HepG2 (cell line): ENCODE measurements around the gene AGER. TPM values are rescaled to one million over a fixed set of nuclear protein-coding genes. Genes with fewer than 3 reads are reported as not detected.

Experiments used
- ASH2L ChIP-seq: fragments of 300-600, 200-600 bp; sonication (generic); IDR thresholded peaks from 2 replicates; pipeline ENCODE4 v1.7.0; 2017; ENCODE audit warnings: low read depth, mild to moderate bottlenecking, moderate library complexity, mixed read lengths, low read length; ENCODE audit not compliant: insufficient read length
- DPF2 ChIP-seq: sonication (generic); formaldehyde crosslinking; IDR thresholded peaks from 2 replicates; pipeline ENCODE4 v1.4.0; 2020; ENCODE audit warnings: mild to moderate bottlenecking, low read depth, missing genetic modification reagents, borderline replicate concordance
- GLI4 ChIP-seq: sonication (generic); formaldehyde crosslinking; IDR thresholded peaks from 2 replicates; pipeline ENCODE4 v1.5.1; 2020; ENCODE audit warnings: missing genetic modification reagents, mild to moderate bottlenecking, moderate library complexity, borderline replicate concordance
- KAT2B ChIP-seq: fragments of 150-350 bp; IDR thresholded peaks from 2 replicates; pipeline ENCODE4 v1.6.1; 2014; ENCODE audit warnings: low read depth, low read length, borderline replicate concordance
- KDM2A ChIP-seq: sonication (generic); formaldehyde crosslinking; IDR thresholded peaks from 2 replicates; pipeline ENCODE4 v1.4.0; 2020; ENCODE audit warnings: low read depth, missing genetic modification reagents, borderline replicate concordance
- NBN ChIP-seq: fragments of 450-650 bp; conservative IDR thresholded peaks from 2 replicates; pipeline ENCODE4 v1.6.1; 2017
- NFE2L1 ChIP-seq: sonication (generic); formaldehyde crosslinking; IDR thresholded peaks from 2 replicates; pipeline ENCODE4 v1.4.0; 2020; ENCODE audit warnings: missing genetic modification reagents, mild to moderate bottlenecking, borderline replicate concordance
- NR3C1 ChIP-seq: sonication (generic); formaldehyde crosslinking; IDR thresholded peaks from 2 replicates; pipeline ENCODE4 v1.4.0; 2020; ENCODE audit warnings: missing genetic modification reagents
- PAF1 ChIP-seq: IDR thresholded peaks from 2 replicates; pipeline ENCODE4 v1.6.1; 2016; ENCODE audit warnings: missing genetic modification reagents, missing compliant biosample characterization
- POLR2AphosphoS2 ChIP-seq: IDR thresholded peaks from 2 replicates; pipeline ENCODE4 v1.6.1; 2011; ENCODE audit warnings: low read depth, low read length, improper control_type of control experiment
- PPARG ChIP-seq: conservative IDR thresholded peaks from 2 replicates; pipeline ENCODE4 v1.6.1; 2016; ENCODE audit warnings: missing biosample characterization, missing genetic modification reagents
- ZKSCAN1 ChIP-seq: fragments of 150-350 bp; IDR thresholded peaks from 2 replicates; pipeline ENCODE4 v1.6.1; 2014; ENCODE audit warnings: low read length
- ZNF562 ChIP-seq: sonication (generic); formaldehyde crosslinking; IDR thresholded peaks from 2 replicates; pipeline ENCODE4 v1.8.0; 2022; ENCODE audit warnings: missing genetic modification reagents, borderline replicate concordance
- ZNF567 ChIP-seq: sonication (generic); formaldehyde crosslinking; IDR thresholded peaks from 2 replicates; pipeline ENCODE4 v1.8.1; 2023; ENCODE audit warnings: mild to moderate bottlenecking, missing genetic modification reagents, borderline replicate concordance
- ZSCAN9 ChIP-seq: IDR thresholded peaks from 2 replicates; pipeline ENCODE4 v1.6.1; 2016; ENCODE audit warnings: borderline replicate concordance
- polyA plus RNA-seq, 8 experiments: library from polyadenylated mRNA; depleted of rRNA in 3 of 8; stranded (reverse) in 7 of 8; unstranded in 1 of 8; fragments of >200 nt; fragmentation: Illumina TruSeq in 4 of 8; extraction: Trizol in 4 of 8; gene quantifications; 2 replicates each; pipeline versions ENCODE4 v1.2.1 to v1.2.3, GENCODE V29; 2011 to 2016; ENCODE audit warnings: low read depth in 4 of 8, missing spikeins in 1 of 8, mixed read lengths in 1 of 8; ENCODE audit not compliant: insufficient read depth in 1 of 8
- total RNA-seq, 5 experiments: library from RNA; depleted of rRNA; stranded (reverse); fragments of >200 nt; fragmentation: Illumina TruSeq; extraction: Trizol; gene quantifications; 2 replicates each; pipeline ENCODE4 v1.2.3, GENCODE V29; 2016; ENCODE audit warnings: low read depth in 1 of 5
- TF ChIP-seq, protein P1 (sequence below): sonication (generic); formaldehyde crosslinking; IDR thresholded peaks from 2 replicates; pipeline ENCODE4 v1.8.1; 2023; ENCODE audit warnings: mild to moderate bottlenecking, missing genetic modification reagents
- TF ChIP-seq, protein P2 (sequence below): sonication (generic); formaldehyde crosslinking; IDR thresholded peaks from 2 replicates; pipeline ENCODE4 v1.9.0; 2021; ENCODE audit warnings: missing genetic modification reagents, mild to moderate bottlenecking, borderline replicate concordance
- TF ChIP-seq, protein P3 (sequence below): IDR thresholded peaks from 2 replicates; pipeline ENCODE4 v1.6.1; 2016; ENCODE audit warnings: missing compliant biosample characterization, missing genetic modification reagents, borderline replicate concordance
- TF ChIP-seq, protein P4 (sequence below): sonication (generic); formaldehyde crosslinking; IDR thresholded peaks from 2 replicates; pipeline ENCODE4 v1.4.0; 2020; ENCODE audit warnings: missing genetic modification reagents
- TF ChIP-seq, protein P5 (sequence below): sonication (generic); formaldehyde crosslinking; IDR thresholded peaks from 2 replicates; pipeline ENCODE4 v1.8.0; 2022; ENCODE audit warnings: mild to moderate bottlenecking, missing genetic modification reagents; ENCODE audit not compliant: insufficient replicate concordance

The AGER gene
- total and polyA plus RNA-seq, 2 of the 13 experiments (the other 11 are each of a cell fraction or from before 2014, with no cell fraction given), result 1.9 to 5.1 TPM

DNA sequence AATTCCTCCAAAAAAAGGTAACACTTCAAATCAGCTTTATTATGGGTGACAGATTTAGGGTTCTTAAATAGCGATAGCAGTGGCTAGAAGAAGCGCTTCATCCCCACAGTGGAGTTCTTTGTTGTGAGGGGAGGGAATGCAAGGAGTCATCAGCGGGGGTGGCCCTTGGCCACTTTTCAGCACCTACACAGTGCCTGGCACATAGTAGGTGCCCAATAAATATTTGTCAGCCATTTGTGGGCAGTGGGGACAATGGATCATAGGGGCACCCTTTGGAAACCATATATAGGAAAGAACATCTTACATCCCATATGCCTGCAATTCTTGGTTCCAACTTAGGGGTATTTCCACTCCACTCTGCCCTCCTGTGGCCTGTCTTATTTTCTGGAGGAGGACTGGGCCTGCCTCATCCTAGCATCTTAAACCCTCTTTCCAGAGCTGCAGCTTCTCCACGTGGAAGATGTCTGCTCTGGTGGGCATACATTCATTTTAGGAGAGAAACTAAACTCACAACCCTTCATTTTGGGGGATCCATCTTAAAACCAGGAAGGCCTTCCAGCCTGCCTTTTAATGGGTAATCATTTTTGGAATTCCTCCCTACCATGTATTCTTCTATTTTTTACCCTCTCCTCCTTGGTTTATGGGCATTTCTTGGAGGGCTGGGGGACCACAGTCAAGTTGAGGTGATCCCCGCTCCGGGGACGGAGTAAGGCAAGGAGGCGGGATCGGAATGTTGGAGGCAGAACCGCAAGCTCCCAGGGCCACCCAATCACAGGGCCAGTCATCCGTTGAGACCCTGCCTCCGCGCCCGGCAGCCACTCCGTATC, 11.0 kb upstream of the AGER start (continued):
- no peak; the same call in 1 of the 2 replicates for TF ChIP-seq ZSCAN9 (CRISPR knock-in tag)
- TF ChIP-seq PAF1 (CRISPR knock-in tag), result no peak
- TF ChIP-seq, protein P1, sequence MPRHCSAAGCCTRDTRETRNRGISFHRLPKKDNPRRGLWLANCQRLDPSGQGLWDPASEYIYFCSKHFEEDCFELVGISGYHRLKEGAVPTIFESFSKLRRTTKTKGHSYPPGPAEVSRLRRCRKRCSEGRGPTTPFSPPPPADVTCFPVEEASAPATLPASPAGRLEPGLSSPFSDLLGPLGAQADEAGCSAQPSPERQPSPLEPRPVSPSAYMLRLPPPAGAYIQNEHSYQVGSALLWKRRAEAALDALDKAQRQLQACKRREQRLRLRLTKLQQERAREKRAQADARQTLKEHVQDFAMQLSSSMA, result no peak
- TF ChIP-seq NFE2L1 (CRISPR knock-in tag), result no peak
- TF ChIP-seq POLR2AphosphoS2, result no peak
- TF ChIP-seq, protein P2, sequence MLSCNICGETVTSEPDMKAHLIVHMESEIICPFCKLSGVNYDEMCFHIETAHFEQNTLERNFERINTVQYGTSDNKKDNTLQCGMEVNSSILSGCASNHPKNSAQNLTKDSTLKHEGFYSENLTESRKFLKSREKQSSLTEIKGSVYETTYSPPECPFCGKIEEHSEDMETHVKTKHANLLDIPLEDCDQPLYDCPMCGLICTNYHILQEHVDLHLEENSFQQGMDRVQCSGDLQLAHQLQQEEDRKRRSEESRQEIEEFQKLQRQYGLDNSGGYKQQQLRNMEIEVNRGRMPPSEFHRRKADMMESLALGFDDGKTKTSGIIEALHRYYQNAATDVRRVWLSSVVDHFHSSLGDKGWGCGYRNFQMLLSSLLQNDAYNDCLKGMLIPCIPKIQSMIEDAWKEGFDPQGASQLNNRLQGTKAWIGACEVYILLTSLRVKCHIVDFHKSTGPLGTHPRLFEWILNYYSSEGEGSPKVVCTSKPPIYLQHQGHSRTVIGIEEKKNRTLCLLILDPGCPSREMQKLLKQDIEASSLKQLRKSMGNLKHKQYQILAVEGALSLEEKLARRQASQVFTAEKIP (CRISPR knock-in tag), result no peak
- TF ChIP-seq ZKSCAN1, result peak; percentile 86
- no peak for TF ChIP-seq GLI4 (CRISPR knock-in tag)
- TF ChIP-seq NR3C1 (CRISPR knock-in tag), result no peak
- no peak for TF ChIP-seq KDM2A (CRISPR knock-in tag)
- TF ChIP-seq ZNF562 (CRISPR knock-in tag), result no peak
- no peak for TF ChIP-seq DPF2
- no peak; the same call in 1 of the 2 replicates for TF ChIP-seq ZNF567 (CRISPR knock-in tag)
- TF ChIP-seq PPARG (CRISPR knock-in tag), result no peak
- TF ChIP-seq, protein P3, sequence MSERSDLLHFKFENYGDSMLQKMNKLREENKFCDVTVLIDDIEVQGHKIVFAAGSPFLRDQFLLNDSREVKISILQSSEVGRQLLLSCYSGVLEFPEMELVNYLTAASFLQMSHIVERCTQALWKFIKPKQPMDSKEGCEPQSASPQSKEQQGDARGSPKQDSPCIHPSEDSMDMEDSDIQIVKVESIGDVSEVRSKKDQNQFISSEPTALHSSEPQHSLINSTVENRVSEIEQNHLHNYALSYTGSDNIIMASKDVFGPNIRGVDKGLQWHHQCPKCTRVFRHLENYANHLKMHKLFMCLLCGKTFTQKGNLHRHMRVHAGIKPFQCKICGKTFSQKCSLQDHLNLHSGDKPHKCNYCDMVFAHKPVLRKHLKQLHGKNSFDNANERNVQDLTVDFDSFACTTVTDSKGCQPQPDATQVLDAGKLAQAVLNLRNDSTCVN (CRISPR knock-in tag), result no peak
- TF ChIP-seq, protein P4, sequence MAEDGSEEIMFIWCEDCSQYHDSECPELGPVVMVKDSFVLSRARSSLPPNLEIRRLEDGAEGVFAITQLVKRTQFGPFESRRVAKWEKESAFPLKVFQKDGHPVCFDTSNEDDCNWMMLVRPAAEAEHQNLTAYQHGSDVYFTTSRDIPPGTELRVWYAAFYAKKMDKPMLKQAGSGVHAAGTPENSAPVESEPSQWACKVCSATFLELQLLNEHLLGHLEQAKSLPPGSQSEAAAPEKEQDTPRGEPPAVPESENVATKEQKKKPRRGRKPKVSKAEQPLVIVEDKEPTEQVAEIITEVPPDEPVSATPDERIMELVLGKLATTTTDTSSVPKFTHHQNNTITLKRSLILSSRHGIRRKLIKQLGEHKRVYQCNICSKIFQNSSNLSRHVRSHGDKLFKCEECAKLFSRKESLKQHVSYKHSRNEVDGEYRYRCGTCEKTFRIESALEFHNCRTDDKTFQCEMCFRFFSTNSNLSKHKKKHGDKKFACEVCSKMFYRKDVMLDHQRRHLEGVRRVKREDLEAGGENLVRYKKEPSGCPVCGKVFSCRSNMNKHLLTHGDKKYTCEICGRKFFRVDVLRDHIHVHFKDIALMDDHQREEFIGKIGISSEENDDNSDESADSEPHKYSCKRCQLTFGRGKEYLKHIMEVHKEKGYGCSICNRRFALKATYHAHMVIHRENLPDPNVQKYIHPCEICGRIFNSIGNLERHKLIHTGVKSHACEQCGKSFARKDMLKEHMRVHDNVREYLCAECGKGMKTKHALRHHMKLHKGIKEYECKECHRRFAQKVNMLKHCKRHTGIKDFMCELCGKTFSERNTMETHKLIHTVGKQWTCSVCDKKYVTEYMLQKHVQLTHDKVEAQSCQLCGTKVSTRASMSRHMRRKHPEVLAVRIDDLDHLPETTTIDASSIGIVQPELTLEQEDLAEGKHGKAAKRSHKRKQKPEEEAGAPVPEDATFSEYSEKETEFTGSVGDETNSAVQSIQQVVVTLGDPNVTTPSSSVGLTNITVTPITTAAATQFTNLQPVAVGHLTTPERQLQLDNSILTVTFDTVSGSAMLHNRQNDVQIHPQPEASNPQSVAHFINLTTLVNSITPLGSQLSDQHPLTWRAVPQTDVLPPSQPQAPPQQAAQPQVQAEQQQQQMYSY (CRISPR knock-in tag), result no peak
- TF ChIP-seq KAT2B, result no peak
- TF ChIP-seq ASH2L, result peak; percentile 20
- TF ChIP-seq, protein P5, sequence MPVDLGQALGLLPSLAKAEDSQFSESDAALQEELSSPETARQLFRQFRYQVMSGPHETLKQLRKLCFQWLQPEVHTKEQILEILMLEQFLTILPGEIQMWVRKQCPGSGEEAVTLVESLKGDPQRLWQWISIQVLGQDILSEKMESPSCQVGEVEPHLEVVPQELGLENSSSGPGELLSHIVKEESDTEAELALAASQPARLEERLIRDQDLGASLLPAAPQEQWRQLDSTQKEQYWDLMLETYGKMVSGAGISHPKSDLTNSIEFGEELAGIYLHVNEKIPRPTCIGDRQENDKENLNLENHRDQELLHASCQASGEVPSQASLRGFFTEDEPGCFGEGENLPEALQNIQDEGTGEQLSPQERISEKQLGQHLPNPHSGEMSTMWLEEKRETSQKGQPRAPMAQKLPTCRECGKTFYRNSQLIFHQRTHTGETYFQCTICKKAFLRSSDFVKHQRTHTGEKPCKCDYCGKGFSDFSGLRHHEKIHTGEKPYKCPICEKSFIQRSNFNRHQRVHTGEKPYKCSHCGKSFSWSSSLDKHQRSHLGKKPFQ, result no peak
- TF ChIP-seq NBN, result no peak
